ENCODE data around the gene NTRK1.

Gene NTRK1

DNA sequence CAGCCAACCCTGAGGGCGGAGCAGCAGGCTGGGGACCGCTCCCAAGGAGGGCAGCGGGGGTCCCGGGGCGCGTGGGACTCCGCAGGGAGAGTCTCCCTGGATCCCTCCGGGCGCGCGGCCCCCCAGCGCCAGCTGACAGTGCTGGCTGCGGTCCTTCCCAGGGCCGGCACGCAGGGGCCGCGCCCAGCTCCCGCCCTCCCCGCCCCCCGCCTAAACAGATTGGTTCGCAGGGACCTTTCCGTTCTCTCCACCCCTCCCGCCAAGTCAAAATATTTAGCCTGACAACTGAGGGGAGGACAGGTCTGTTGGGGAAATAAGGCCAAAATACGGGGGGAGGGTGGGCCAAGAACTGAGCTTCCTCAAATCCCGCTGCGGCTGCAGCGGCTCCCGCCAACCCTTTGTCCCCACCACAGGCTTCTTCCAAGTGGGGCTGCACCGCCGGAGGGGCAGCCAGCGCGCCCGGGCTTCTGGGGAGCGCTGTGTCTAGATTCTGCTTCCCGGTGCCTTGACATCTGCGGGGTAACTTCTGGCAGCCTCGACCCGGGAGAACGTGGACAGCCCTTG is 1.6 kb upstream of the NTRK1 start, which contains the start of gene INSRR:
INSRR (minus strand) TSS at position 159 of the 564 bp plus-strand sequence. CDS start 496 bp downstream, outside the sequence.
- peak in 1 of 3 donors; percentile 35 for DNase-seq

DNA sequence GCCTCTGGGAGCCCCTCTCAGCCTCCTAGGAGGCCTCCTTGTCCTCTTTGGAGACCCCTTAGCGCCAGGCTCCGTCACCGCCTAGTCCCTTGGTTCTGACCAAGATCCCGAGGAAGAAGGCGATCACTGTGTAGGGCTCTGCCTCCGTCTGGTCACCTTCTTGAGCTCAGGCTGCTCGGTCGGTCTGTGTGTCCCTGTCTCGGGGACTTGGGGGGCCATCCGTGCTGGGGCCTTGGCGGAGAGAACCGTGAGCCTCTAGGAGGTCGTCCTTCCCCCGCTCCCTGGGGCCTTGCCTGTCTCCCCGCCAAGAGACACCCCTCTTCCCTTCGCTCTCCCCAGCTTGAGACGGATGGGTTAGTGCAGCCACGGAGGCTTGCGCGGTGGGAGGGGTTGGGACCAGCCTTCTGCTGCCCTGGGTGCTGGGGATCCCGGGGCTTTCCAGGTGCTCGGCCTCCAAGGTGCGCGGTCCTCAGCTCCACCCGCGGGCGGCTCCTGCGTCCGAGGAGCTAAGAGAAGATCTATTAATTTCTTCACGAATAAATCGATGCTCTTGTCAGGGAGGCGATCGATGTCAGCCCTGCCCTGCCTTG is 1.0 kb upstream of the NTRK1 start:
- DNase-seq = no peak

DNA sequence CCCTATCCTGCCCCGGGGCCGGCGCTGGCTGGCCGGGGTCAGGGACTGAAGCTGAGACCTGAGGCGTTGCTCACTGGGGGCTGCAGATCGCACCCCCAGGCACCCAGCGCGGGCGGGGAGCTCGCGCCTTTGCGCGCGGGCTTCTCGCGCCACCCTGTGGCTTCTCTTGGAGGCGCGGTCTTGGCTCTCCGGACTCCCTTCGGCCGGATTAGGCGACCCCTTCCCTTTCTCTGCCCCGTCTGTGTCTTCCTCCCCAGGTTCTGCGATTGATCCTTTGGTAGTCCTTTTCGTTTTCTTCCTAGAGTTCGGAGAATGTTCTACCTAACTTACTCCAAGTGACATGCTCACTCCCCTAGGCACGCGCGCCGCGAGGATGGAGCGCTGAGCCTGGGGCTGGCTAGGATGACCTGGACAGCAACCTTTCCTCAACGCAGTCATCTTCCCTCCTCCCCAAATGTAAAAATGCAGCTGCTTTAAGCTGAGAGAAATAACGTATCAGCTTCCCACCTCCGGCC is 495 bp upstream of the NTRK1 start:
- peak; percentile 45 to 83 (median 70) for DNase-seq

DNA sequence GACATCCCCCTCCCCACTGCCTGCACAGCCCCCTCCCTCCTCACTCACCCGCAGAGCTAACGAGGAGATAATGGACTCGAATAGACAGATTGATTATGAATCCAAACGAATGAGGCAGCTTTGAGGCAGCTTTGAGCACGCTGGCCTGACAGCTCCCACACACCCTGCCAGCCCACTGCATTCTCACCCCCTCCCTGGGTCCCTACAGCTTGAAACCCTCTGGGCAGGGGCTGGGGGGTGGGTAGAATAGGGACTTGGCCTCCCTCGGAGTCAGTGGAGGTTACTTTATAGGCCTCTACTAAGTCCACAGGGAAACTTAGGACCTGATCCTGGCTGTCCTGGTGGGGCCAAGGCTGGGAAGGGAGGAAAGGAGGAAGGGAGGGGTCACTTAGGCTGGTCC is 1.9 kb downstream of the NTRK1 start:
- DNase-seq = no peak

DNA sequence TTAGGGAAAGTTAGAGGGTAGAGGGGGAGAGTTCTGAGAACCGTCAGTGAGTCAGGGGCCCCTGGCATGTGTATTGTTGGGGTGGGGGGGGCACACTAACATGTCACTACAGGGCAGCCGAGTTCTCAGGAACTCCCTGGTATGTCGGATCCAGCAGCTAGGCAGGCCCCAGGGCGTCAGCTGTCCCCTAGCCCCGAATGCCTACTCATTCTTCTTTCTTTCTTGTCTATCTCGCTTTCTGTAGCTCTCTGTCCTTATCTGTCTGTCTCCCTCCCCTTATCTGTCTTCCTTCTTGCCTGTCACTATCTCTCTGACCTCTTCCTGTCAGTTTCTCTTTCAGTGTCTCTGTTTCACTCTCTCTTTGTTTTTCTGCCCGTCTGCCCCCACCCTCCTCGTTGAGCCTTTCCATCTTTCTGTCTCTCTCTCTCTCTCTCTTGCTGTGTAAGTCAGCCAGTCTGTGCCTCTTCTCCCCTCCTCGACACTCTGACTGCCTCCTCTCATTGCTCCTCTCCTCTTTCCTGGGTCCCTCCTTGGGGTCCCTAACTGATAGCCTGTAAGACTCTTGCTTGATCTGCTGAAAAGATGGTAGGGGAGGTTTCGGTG is 2.4 kb downstream of the NTRK1 start:
- DNase-seq = no peak

DNA sequence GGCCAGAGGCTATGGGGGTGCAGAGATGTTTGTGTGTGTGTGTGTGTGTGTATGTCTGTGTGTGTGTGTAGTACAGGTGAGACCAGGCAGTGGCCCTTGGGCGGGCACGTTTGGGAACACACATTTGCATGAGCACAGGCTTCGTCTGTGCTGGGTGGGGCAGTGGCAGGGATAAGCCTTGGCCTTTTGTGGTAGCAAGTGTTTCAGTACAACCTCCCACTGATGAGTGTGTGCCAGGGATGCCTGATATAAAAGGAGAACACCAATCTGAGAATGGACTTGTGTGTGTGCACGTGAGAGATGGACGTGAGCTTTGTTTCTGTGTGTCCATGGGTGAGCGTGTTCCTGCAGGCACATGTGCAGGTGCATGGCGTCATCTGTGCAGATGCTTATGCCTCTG is 3.0 kb downstream of the NTRK1 start:
- no peak for DNase-seq

DNA sequence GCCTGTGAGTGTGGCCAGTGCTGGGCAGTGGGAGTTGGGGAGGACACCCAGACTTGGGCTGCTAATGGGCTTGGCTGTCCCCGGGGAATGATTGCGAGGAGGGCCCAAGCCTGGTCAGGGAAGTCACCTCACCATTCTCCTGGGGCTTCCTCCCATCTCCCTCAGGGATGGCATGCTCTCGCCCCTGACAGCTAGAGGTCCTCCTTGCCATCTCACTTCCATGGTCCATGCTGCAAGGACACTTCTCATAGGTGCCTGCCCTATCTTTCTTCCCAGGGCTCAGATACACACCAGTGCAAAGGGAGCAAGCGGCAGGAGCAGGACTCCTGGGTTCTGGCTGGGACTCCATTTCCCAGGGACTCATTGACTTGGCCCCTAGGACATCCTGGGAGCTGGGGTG is 4.1 kb downstream of the NTRK1 start:
- DNase-seq = no peak

DNA sequence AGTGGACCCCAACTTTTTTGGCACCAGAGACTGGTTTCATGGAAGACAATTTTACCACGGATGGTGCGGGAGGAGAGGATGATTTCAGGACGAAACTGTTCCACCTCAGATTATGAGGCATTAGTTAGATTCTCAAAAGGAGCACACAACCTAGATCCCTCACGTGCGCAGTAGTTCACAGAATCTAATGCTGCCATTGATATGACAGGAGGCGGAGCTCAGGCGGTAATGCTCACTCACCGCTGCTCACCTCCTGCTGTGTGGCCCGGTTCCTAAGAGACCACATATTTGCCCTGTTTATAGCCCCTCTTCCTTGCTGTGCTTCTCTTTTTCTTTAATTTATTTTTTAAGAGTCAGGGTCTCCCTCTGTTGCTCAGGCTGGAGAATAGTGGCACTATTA is 4.6 kb downstream of the NTRK1 start:
- DNase-seq = no peak

DNA sequence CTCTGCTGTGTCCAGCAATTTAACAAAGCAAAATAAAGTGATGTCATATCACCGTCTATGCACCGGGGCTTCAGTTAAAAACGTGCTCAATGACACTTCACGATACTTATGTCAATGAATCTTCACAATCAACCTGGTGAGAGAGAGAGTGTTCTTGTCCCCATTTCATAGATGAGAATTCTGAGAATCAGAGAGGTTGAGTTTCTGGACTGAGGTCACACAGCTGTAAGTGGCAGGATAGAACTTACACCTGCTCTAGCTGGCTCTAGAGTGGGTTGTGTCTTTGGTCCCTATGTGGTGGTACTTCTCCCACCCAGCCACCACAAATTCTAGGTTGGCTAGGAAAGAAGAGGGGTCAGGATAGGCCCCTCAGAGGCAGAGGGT is 5.2 kb downstream of the NTRK1 start:
- DNase-seq = no peak

DNA sequence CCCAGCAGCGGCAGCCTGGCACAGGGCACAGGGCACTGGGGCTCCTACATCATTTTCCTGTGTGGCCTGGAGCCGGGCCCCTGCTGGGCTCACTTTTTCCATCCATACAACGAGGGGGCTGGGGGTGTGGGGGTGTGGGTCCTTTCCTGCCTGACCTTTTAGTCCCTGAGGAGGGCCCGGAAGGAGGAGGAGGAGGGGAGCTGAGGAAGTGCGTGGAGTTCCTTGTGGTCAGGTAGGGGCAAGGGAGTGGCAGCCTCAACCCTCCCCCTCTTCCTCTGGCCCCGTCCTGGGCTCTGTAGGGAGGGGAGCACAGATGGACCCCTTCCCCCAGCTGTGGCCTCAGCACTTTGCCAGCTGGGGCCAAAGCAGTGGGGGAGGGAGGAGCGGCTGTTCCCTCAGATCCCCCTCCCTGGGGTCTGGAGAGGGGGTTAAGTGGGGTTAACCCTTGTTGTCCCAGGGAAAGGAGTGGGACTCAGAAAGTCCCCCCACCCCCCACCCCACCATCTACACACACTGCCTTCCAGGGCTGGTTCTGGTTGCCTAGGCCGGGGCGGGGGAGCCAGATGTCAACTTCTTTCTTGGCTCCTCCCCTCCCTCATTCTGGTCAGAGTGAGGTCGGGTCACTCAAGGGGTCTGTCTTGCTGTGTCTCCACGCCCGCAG is 5.7 kb downstream of the NTRK1 start:
- DNase-seq = no peak

DNA sequence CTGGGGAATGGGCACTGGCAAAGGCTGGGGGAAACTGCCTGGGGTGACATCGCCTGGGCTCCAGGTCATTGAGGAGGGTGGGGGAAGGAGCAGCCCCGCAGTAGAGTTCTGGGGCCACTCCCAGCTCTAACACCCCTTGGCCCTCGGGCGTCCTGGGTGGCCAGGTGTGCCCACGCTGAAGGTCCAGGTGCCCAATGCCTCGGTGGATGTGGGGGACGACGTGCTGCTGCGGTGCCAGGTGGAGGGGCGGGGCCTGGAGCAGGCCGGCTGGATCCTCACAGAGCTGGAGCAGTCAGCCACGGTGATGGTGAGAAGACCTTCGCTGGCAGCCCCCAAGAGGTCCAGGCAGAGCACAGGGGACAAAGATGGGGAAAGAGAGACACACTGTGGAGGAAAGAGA is 7.7 kb downstream of the NTRK1 start:
- no peak for DNase-seq

DNA sequence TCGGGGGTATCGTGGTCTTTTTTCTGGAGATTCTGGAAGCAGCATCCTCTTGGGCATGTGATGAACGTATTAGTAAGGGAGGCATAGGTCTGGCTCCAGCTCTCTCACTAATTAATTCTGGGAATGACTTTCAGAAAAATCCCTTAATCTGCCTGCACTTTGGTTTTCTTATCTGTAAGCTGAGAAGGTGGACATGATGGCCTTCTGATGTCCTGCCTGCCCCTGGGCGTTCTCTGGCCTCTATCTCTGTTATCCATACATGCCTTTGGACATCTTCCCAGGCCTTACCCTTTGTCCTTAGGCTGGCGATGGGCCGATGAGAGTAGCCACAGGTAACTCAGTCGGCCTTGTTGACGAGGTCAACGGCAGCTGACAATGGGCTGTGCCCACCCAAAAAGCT is 8.8 kb downstream of the NTRK1 start:
- DNase-seq = no peak

DNA sequence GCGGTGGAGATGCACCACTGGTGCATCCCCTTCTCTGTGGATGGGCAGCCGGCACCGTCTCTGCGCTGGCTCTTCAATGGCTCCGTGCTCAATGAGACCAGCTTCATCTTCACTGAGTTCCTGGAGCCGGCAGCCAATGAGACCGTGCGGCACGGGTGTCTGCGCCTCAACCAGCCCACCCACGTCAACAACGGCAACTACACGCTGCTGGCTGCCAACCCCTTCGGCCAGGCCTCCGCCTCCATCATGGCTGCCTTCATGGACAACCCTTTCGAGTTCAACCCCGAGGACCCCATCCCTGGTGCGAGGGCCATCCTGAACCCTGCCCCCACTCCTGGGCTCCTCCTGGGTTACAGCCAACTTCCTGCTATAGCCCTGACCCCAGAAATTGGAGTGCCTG is 13.0 kb downstream of the NTRK1 start:
- no peak for DNase-seq

DNA sequence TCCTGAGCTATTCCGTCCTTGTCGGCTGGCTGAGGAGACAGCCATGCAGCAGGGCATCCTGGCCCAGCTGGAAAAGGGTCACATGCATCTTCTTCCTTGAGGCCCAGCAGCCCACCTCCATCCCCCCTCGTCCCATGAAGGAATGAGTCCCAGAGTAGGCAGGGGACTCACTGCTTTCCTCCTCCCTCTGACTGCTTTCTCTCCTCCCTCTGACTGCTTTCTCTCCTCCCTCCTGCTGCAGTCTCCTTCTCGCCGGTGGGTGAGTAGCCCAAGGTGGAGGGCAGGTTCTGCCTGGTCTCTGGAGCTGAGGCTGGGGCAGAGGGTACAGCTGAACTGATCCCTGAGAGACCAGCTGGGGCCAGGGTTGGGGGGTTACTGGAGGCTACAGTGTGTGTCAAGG is 13.5 kb downstream of the NTRK1 start:
- DNase-seq = no peak

DNA sequence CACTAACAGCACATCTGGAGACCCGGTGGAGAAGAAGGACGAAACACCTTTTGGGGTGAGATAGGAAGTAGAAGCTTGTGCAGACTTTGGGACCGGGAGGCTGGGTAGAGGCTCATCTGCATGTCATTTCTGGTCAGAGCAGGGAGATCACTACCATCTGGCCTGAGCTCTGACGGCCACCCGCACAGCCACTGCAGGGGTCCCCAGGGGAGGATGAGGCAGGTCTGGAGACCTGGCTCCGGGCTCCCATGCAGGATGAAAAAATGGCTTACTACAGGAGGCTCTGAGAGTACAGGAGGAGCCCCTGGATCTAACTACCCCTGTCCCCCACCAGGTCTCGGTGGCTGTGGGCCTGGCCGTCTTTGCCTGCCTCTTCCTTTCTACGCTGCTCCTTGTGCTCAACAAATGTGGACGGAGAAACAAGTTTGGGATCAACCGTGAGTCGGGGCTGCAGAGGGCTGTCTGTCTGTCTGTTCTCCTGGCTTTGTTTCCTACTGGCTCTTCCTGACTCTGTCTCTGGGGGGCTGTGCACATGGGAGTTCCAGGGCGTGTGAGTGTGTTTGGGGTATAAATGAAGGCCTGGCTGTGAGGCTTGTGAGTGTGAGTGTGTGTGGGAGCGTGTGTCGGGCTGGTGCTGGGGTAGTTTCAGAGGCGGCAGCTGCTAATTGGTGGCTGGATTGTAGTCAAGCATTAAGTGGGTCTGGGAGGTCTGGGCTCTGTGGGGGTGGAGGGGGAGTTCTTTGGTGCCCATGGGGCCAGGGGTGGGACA is 14.1 kb downstream of the NTRK1 start:
- no peak for DNase-seq

DNA sequence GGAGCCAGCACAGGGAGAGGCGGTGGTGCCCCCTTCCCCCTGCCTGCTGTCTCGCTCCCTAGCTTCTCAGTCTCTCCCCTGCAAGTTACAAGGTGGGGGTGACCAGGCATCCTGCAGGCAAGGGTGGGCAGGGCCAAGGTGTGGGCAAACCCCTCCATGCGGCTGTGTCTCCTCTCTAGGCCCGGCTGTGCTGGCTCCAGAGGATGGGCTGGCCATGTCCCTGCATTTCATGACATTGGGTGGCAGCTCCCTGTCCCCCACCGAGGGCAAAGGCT is 14.6 kb downstream of the NTRK1 start:
- DNase-seq = no peak

DNA sequence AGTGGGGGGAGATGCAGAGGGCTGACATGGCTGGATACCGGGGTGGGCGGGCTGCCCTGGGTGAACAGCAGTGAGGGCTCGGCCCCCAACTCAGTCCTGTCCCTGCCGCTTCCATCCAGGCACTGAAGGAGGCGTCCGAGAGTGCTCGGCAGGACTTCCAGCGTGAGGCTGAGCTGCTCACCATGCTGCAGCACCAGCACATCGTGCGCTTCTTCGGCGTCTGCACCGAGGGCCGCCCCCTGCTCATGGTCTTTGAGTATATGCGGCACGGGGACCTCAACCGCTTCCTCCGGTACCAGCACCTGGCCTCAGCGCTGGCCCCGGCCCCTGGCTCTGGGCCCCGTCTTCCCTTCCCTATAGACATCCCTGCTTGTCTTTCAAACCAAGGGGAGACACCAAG is 15.6 kb downstream of the NTRK1 start:
- DNase-seq = no peak

DNA sequence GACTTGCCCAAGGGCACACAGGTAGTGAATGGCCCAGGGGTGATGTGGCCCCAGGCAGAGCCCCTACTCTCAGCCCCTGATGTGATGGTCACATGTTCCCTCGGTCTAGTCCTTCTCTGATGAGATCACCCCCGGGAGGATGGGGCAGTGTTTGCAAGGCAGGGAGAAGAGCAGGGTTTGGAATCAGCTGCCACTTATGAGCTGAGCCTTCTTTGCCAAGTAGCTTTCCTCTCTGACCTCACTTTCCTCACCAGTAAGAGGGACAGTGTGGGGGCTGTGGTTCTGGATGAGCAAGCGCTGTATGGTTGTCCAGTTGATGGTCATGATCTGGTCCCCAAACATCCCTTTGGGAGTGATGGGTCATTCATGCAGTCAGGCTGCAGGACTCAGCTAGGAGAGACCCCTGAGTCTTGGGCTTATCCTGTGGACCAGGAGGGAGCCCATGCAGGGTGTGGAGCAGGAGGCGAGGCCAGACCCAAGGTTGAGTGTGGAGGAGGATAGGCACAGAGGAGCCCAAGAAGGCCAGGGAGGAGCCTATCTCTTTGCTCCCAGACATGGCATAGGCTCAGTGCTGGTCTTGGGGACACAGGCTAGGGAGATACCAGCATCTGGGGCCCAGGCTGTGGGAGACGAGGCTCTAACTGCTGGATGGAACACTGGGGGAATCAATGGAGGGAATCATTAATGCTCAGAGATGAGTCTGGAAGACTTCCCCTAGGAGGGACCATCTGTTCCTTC is 16.9 kb downstream of the NTRK1 start:
- DNase-seq = no peak

DNA sequence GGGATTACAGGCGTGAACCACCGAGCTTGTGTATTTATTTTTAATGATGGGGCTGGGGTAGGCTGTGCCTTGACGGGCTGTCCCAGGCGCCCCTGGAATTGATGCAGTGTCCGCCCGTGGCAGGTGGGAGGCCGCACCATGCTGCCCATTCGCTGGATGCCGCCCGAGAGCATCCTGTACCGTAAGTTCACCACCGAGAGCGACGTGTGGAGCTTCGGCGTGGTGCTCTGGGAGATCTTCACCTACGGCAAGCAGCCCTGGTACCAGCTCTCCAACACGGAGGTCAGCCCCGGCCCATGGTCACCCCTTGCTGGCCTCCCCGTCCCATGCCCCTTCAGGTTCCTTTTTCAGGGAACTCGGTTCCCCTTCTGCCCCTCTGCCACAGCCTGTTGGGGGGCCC is 19.2 kb downstream of the NTRK1 start:
- no peak for DNase-seq

DNA sequence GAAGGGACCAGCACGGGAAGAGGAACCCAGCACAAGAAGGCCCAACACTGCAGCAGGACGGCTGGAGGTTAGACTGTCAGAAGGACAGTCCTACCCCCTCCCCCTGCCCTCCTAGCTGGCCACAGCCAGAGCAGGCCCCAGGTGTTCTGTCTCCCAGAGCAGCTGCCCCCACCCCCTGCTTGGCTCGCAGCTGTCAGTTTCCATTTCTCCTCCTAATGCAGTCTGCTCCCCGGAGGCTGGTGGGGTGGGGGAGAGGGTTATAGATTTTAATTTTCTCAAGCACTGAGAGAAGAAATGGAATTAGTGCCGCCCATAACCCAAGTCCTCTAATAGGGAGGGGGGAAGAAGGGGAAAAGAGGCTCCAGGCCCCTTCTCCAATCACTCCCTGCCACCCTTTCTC is 19.8 kb downstream of the NTRK1 start:
- no peak for DNase-seq

DNA sequence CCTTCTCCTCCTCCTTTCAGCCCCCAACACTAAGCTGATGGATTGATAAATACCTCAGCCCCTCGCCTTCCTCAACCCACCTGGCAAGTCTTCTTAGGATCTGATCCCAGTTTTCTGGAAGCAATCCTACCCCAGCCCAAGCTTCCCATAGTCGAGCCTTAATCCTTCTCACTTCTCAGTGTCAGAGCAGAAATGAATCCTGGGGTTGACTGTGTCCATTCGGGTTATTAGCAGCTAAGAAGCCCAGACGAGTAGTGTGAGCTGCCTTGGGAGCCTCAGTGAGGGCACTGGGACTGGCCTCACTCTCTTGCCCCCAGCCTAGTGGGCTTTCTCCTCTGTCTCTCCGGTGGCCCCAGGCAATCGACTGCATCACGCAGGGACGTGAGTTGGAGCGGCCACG is 20.4 kb downstream of the NTRK1 start:
- no peak for DNase-seq

DNA sequence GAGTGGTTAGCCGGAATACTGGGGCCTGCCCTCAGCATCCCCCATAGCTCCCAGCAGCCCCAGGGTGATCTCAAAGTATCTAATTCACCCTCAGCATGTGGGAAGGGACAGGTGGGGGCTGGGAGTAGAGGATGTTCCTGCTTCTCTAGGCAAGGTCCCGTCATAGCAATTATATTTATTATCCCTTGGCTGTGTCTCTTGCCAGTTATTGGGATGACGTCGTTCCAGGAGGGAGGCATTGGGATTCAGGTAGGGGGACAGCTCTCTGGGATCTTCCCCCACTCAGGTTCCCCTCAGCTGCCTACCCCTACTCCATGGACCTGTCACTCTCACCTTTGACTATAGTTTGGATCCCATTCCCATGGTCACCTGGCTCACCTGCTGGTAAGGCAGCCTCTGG is 21.0 kb downstream of the NTRK1 start:
- DNase-seq = no peak

DNA sequence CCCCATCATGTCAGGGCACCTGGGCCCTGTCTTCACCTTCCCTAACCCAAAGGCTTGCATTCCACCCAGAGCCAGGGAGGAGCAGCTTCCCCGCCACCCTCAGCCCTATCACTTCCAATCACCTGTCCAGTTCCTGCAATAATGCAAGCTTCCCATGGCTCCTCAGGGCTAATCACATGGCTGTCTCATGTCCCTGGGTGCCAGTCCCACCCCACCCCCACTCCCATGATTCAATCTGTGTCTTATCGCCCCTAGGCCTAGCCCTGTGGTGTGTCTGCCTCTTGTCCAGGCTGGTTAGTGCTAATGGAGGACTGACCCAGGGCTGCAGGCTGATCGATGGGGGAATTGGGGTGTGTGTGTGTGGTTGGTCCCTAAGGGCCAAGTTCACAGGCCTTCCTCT is 21.9 kb downstream of the NTRK1 start:
- no peak for DNase-seq
